MV-4-11 (cell line): ENCODE data around the gene TSPAN13.

Experiments used
- DNase-seq: peaks from one replicate; lab custom pipeline; 2025; lab: John Stamatoyannopoulos, UW

TSPAN13 gene

GRCh38 chr7:16753102-16753931 lies at the start of gene TSPAN13:
TSS of gene TSPAN13 (plus strand) at chr7:16753755. CDS start at chr7:16753968, 213 bp downstream.
- DNase-seq: peak; percentile 31

- no peak for DNase-seq
These were observed 45.0 kb upstream of the TSPAN13 start for GRCh38 chr7:16708511-16708910.

- peak; percentile 81 for DNase-seq
These were observed 44.6 kb upstream of the TSPAN13 start for GRCh38 chr7:16708980-16709379.

- no peak for DNase-seq
These were observed 42.9 kb upstream of the TSPAN13 start for GRCh38 chr7:16710651-16711050.

- DNase-seq: no peak
These were observed 41.8 kb upstream of the TSPAN13 start for GRCh38 chr7:16711730-16712129.

GRCh38 chr7:16712916-16713315 lies 40.6 kb upstream of the TSPAN13 start:
- DNase-seq: no peak

- no peak for DNase-seq
These were observed 37.6 kb upstream of the TSPAN13 start for GRCh38 chr7:16715928-16716327.

GRCh38 chr7:16718111-16718656 lies 35.4 kb upstream of the TSPAN13 start:
- DNase-seq: no peak

GRCh38 chr7:16719699-16720098 lies 33.9 kb upstream of the TSPAN13 start:
- no peak for DNase-seq

GRCh38 chr7:16721541-16721940 lies 32.0 kb upstream of the TSPAN13 start:
- no peak for DNase-seq

- DNase-seq: no peak
These were observed 29.2 kb upstream of the TSPAN13 start for GRCh38 chr7:16724344-16724743.

- no peak for DNase-seq
These were observed 27.4 kb upstream of the TSPAN13 start for GRCh38 chr7:16726189-16726588.

GRCh38 chr7:16727736-16728135 lies 25.8 kb upstream of the TSPAN13 start:
- DNase-seq: no peak

- DNase-seq: no peak
These were observed 24.7 kb upstream of the TSPAN13 start for GRCh38 chr7:16728811-16729210.

GRCh38 chr7:16729541-16729940 lies 24.0 kb upstream of the TSPAN13 start:
- DNase-seq: no peak

- DNase-seq: no peak
These were observed 22.6 kb upstream of the TSPAN13 start for GRCh38 chr7:16730937-16731336.

GRCh38 chr7:16732828-16733227 lies 20.7 kb upstream of the TSPAN13 start:
- DNase-seq: no peak

GRCh38 chr7:16734148-16734726 lies 19.3 kb upstream of the TSPAN13 start:
- no peak for DNase-seq

- DNase-seq: no peak
These were observed 18.5 kb upstream of the TSPAN13 start for GRCh38 chr7:16735020-16735419.

GRCh38 chr7:16738011-16738688 lies 15.4 kb upstream of the TSPAN13 start:
- no peak for DNase-seq

- no peak for DNase-seq
These were observed 13.5 kb upstream of the TSPAN13 start for GRCh38 chr7:16739863-16740622.

- DNase-seq: no peak
These were observed 13.0 kb upstream of the TSPAN13 start for GRCh38 chr7:16740623-16740953.
